ENCODE results near the gene AGA. TPM values are rescaled to one million over a fixed set of nuclear protein-coding genes. Genes with fewer than 3 reads are reported as not detected.

AGA gene
- total and polyA plus RNA-seq, 2 donors = 9.6 to 22.2 TPM

GRCh38 chr4:177464026-177464425 lies 21.8 kb upstream of the AGA start:
- Histone ChIP-seq H3K4me1 (ENCODE audit: insufficient read depth) (no peaks in the 10 kb centered on the region), H3K36me3 (ENCODE audit: insufficient read depth) (no peaks in the 10 kb centered on the region), H3K27ac (ENCODE audit: low read depth) (no peak overlapping the region), H3K4me3 (ENCODE audit: low read depth, low read length) (no peak overlapping the region)
- no peak for DNase-seq (ENCODE audit: extremely low spot score)
- 91% methylated on average over 4 of the region's 4 CpGs for WGBS

- H3K4me1 ChIP-seq (ENCODE audit: insufficient read depth) = no peaks in the 10 kb centered on the region
Observed at GRCh38 chr4:177461606-177462005, 19.4 kb upstream of the AGA start.

GRCh38 chr4:177460460-177460859 lies 18.2 kb upstream of the AGA start:
- DNase-seq (ENCODE audit: extremely low spot score) = no peak
- whole genome bisulfite sequencing = 81% methylated on average over 2 of the region's 2 CpGs

More at GRCh38 chr4:177461606-177462005, 19.4 kb upstream of the AGA start:
- H3K36me3 ChIP-seq (ENCODE audit: insufficient read depth) = no peaks in the 10 kb centered on the region
- H3K4me3 ChIP-seq (ENCODE audit: low read depth, low read length) = no peak overlapping the region
- no peak for DNase-seq (ENCODE audit: extremely low spot score)
- WGBS = 75% methylated on average over 5 of the region's 5 CpGs
- H3K27ac ChIP-seq (ENCODE audit: low read depth) = no peak overlapping the region

GRCh38 chr4:177455561-177455970 lies 13.3 kb upstream of the AGA start:
- Histone ChIP-seq H3K27ac (ENCODE audit: low read depth) (no peak overlapping the region), H3K36me3 (ENCODE audit: insufficient read depth) (no peaks in the 10 kb centered on the region), H3K4me1 (ENCODE audit: insufficient read depth) (no peaks in the 10 kb centered on the region), H3K4me3 (ENCODE audit: low read depth, low read length) (no peak overlapping the region)
- 25% methylated on average over 6 of the region's 6 CpGs for WGBS
- peak; percentile 2 for DNase-seq (ENCODE audit: extremely low spot score)

More at GRCh38 chr4:177460460-177460859, 18.2 kb upstream of the AGA start:
- Histone ChIP-seq H3K4me3 (ENCODE audit: low read depth, low read length) (no peak overlapping the region), H3K27ac (ENCODE audit: low read depth) (no peak overlapping the region), H3K36me3 (ENCODE audit: insufficient read depth) (no peaks in the 10 kb centered on the region), H3K4me1 (ENCODE audit: insufficient read depth) (no peaks in the 10 kb centered on the region)

- H3K4me1 ChIP-seq (ENCODE audit: insufficient read depth) = no peaks in the 10 kb centered on the region
- DNase-seq (ENCODE audit: extremely low spot score) = no peak
- H3K27ac ChIP-seq (ENCODE audit: low read depth) = no peak overlapping the region
- no peak overlapping the region for H3K4me3 ChIP-seq (ENCODE audit: low read depth, low read length)
- H3K36me3 ChIP-seq (ENCODE audit: insufficient read depth) = no peaks in the 10 kb centered on the region
Observed at GRCh38 chr4:177453116-177453515, 10.9 kb upstream of the AGA start.

GRCh38 chr4:177451108-177451500 lies 8.9 kb upstream of the AGA start:
- H3K36me3 ChIP-seq (ENCODE audit: insufficient read depth) = no peaks in the 10 kb centered on the region
- no peak overlapping the region for H3K4me3 ChIP-seq (ENCODE audit: low read depth, low read length)
- H3K4me1 ChIP-seq (ENCODE audit: insufficient read depth) = no peaks in the 10 kb centered on the region
- 90% methylated on average over 1 of the region's 1 CpG for WGBS
- no peak overlapping the region for H3K27ac ChIP-seq (ENCODE audit: low read depth)
- DNase-seq (ENCODE audit: extremely low spot score) = no peak

- no peak overlapping the region for H3K4me3 ChIP-seq (ENCODE audit: low read depth, low read length)
- no peaks in the 10 kb centered on the region for H3K36me3 ChIP-seq (ENCODE audit: insufficient read depth)
- no peak for DNase-seq (ENCODE audit: extremely low spot score)
- no peak overlapping the region for H3K27ac ChIP-seq (ENCODE audit: low read depth)
- 86% methylated on average over 4 of the region's 4 CpGs for WGBS
- H3K4me1 ChIP-seq (ENCODE audit: insufficient read depth) = no peaks in the 10 kb centered on the region
Observed at GRCh38 chr4:177450426-177451107, 8.3 kb upstream of the AGA start.

- no peaks in the 10 kb centered on the region for H3K36me3 ChIP-seq (ENCODE audit: insufficient read depth)
- DNase-seq (ENCODE audit: extremely low spot score) = no peak
- 78% methylated on average over 1 of the region's 1 CpG for WGBS
- no peak overlapping the region for H3K4me3 ChIP-seq (ENCODE audit: low read depth, low read length)
- H3K27ac ChIP-seq (ENCODE audit: low read depth) = no peak overlapping the region
- H3K4me1 ChIP-seq (ENCODE audit: insufficient read depth) = no peaks in the 10 kb centered on the region
Observed at GRCh38 chr4:177448850-177449249, 6.6 kb upstream of the AGA start.

GRCh38 chr4:177447417-177448004 lies 5.3 kb upstream of the AGA start:
- DNase-seq (ENCODE audit: extremely low spot score) = no peak
- no peak overlapping the region for H3K4me3 ChIP-seq (ENCODE audit: low read depth, low read length)
- no peaks in the 10 kb centered on the region for H3K4me1 ChIP-seq (ENCODE audit: insufficient read depth)
- H3K36me3 ChIP-seq (ENCODE audit: insufficient read depth) = no peaks in the 10 kb centered on the region
- H3K27ac ChIP-seq (ENCODE audit: low read depth) = no peak overlapping the region
- WGBS = 64% methylated on average over 1 of the region's 1 CpG

GRCh38 chr4:177446586-177446985 lies 4.3 kb upstream of the AGA start:
- DNase-seq (ENCODE audit: extremely low spot score) = no peak
- Histone ChIP-seq H3K4me3 (ENCODE audit: low read depth, low read length) (no peak overlapping the region), H3K27ac (ENCODE audit: low read depth) (no peak overlapping the region), H3K36me3 (ENCODE audit: insufficient read depth) (no peaks in the 10 kb centered on the region), H3K4me1 (ENCODE audit: insufficient read depth) (no peaks in the 10 kb centered on the region)
- WGBS = 74% methylated on average over 2 of the region's 2 CpGs

- DNase-seq (ENCODE audit: extremely low spot score) = no peak
- Histone ChIP-seq H3K4me1 (ENCODE audit: insufficient read depth) (no peaks in the 10 kb centered on the region), H3K4me3 (ENCODE audit: low read depth, low read length) (no peak overlapping the region), H3K36me3 (ENCODE audit: insufficient read depth) (no peaks in the 10 kb centered on the region), H3K27ac (ENCODE audit: low read depth) (no peak overlapping the region)
- 82% methylated on average over 26 of the region's 26 CpGs for WGBS
Observed at GRCh38 chr4:177444911-177445736, 2.9 kb upstream of the AGA start.

- WGBS = 67% methylated on average over 12 of the region's 12 CpGs
Observed at GRCh38 chr4:177441061-177441802, 1.0 kb downstream of the AGA start.

GRCh38 chr4:177436456-177436855 lies 5.8 kb downstream of the AGA start:
- WGBS = 94% methylated on average over 7 of the region's 7 CpGs
- no peak overlapping the region for H3K4me3 ChIP-seq (ENCODE audit: low read depth, low read length)
- peaks cover 6% of the 10 kb centered on the region for H3K36me3 ChIP-seq (ENCODE audit: insufficient read depth)

More at GRCh38 chr4:177441061-177441802, 1.0 kb downstream of the AGA start:
- H3K27ac ChIP-seq (ENCODE audit: low read depth) = peak overlapping the region; percentile 28
- no peak for DNase-seq (ENCODE audit: extremely low spot score)
- H3K4me3 ChIP-seq (ENCODE audit: low read depth, low read length) = peak overlapping the region; percentile 61
- H3K4me1 ChIP-seq (ENCODE audit: insufficient read depth) = no peaks in the 10 kb centered on the region
- H3K36me3 ChIP-seq (ENCODE audit: insufficient read depth) = peaks cover 2% of the 10 kb centered on the region

More at GRCh38 chr4:177436456-177436855, 5.8 kb downstream of the AGA start:
- DNase-seq (ENCODE audit: extremely low spot score) = no peak
- Histone ChIP-seq H3K27ac (ENCODE audit: low read depth) (no peak overlapping the region), H3K4me1 (ENCODE audit: insufficient read depth) (no peaks in the 10 kb centered on the region)
